SK-N-MC (cell line): ENCODE results near the gene SIRPB1.

Experiments used
- EZH2 ChIP-seq: fragments of 200-600 bp; sonication (generic); IDR thresholded peaks from one replicate; pipeline ENCODE4 v1.6.1; 2017; ENCODE audit warnings: antibody characterized with exemption
- POLR2AphosphoS5 ChIP-seq: IDR thresholded peaks from 2 replicates; pipeline ENCODE4 v1.6.1; 2012; ENCODE audit warnings: mild to moderate bottlenecking, low read depth, low read length, borderline replicate concordance

GRCh38 chr20:1667502-1668085, 47.8 kb upstream of the SIRPB1 start:
- TF ChIP-seq EZH2: no peak
- no peak for TF ChIP-seq POLR2AphosphoS5
